Neural cell (in vitro differentiated cells): ENCODE data around the gene HLA-A. TPM values are rescaled to one million over a fixed set of nuclear protein-coding genes. Genes with fewer than 3 reads are reported as not detected.

Experiments
- H2AFZ ChIP-seq: fragments of 200-600, 300-800 bp; sonication (generic), shearing (Covaris generic); 2 replicates; pipeline ENCODE4 v1.6.0; 2014; ENCODE audit warnings: low read depth, mild to moderate bottlenecking, antibody characterized with exemption, low read length, moderate library complexity
- H3F3A ChIP-seq: fragments of 200-600 bp; shearing (Covaris generic); 2 replicates; pipeline ENCODE4 v1.6.1; 2016; ENCODE audit warnings: mild to moderate bottlenecking, moderate library complexity, mixed read lengths, antibody characterized with exemption, low read length; ENCODE audit not compliant: insufficient read depth, poor library complexity, severe bottlenecking
- H3K27ac ChIP-seq: fragments of 200-600, 300-800 bp; sonication (generic), shearing (Covaris generic); 2 replicates; pipeline ENCODE4 v1.5.1; 2014; ENCODE audit warnings: mild to moderate bottlenecking, low read length, moderate library complexity
- H3K27me3 ChIP-seq: fragments of 300-800, 200-600 bp; sonication (generic), shearing (Covaris generic); 2 replicates; pipeline ENCODE4 v1.6.0; 2014; ENCODE audit warnings: mild to moderate bottlenecking, low read depth, low read length, moderate library complexity; ENCODE audit not compliant: insufficient read depth
- H3K36me3 ChIP-seq: fragments of 300-800, 200-600 bp; sonication (generic), shearing (Covaris generic); 2 replicates; pipeline ENCODE4 v1.5.1; 2014; ENCODE audit warnings: mild to moderate bottlenecking, antibody characterized with exemption, low read length, moderate library complexity; ENCODE audit not compliant: insufficient read depth
- H3K4me2 ChIP-seq: fragments of 300-800, 200-600 bp; sonication (generic), shearing (Covaris generic); 2 replicates; pipeline ENCODE4 v1.6.0; 2014; ENCODE audit warnings: mild to moderate bottlenecking, low read length
- H3K4me3 ChIP-seq: fragments of 300-800, 200-600 bp; sonication (generic), shearing (Covaris generic); 2 replicates; pipeline ENCODE4 v1.5.1; 2014; ENCODE audit warnings: mild to moderate bottlenecking, low read length, moderate library complexity
- H3K79me2 ChIP-seq: fragments of 200-600 bp; shearing (Covaris generic); replicated peaks from 2 replicates; pipeline ENCODE4 v1.6.0; 2014; ENCODE audit warnings: mild to moderate bottlenecking, low read length, moderate library complexity; ENCODE audit not compliant: insufficient read depth
- H3K9ac ChIP-seq: fragments of 300-800, 200-600 bp; sonication (generic), shearing (Covaris generic); 2 replicates; pipeline ENCODE4 v1.6.1; 2016; ENCODE audit warnings: mild to moderate bottlenecking, low read length, mixed read lengths
- H3K9me2 ChIP-seq: fragments of 200-600 bp; shearing (Covaris generic); 2 replicates; pipeline ENCODE4 v1.6.1; 2016; ENCODE audit warnings: mild to moderate bottlenecking, low read length, mixed read lengths; ENCODE audit not compliant: insufficient read depth
- H3K9me3 ChIP-seq: fragments of 200-600, 300-800 bp; sonication (generic), shearing (Covaris generic); 2 replicates; pipeline ENCODE4 v1.6.1; 2016; ENCODE audit warnings: mild to moderate bottlenecking, mixed run types, low read length, moderate library complexity, mixed read lengths
- H4K20me1 ChIP-seq: fragments of 200-600 bp; shearing (Covaris generic); 2 replicates; pipeline ENCODE4 v1.6.1; 2016; ENCODE audit warnings: mild to moderate bottlenecking, mixed run types; ENCODE audit not compliant: insufficient read depth
- EP300 ChIP-seq: fragments of 450-650 bp; conservative IDR thresholded peaks from 2 replicates; pipeline ENCODE4 v1.6.1; 2014; ENCODE audit warnings: antibody characterized with exemption, mild to moderate bottlenecking, moderate library complexity; ENCODE audit not compliant: poor library complexity, severe bottlenecking
- EZH2 ChIP-seq: fragments of 200-600, 300-800 bp; shearing (Covaris generic), sonication (generic); IDR thresholded peaks from 2 replicates; pipeline ENCODE4 v1.6.1; 2014; ENCODE audit warnings: antibody characterized with exemption, low read length, borderline replicate concordance, mild to moderate bottlenecking; ENCODE audit not compliant: insufficient read depth, poor library complexity, severe bottlenecking
- MXI1 ChIP-seq: fragments of 450-650 bp; conservative IDR thresholded peaks from 2 replicates; pipeline ENCODE4 v1.6.1; 2014; ENCODE audit warnings: antibody characterized with exemption, mild to moderate bottlenecking; ENCODE audit not compliant: poor library complexity, severe bottlenecking
- POLR2AphosphoS5 ChIP-seq: IDR thresholded peaks from 2 replicates; pipeline ENCODE4 v1.6.1; 2012
- RAD21 ChIP-seq: fragments of 450-650 bp; conservative IDR thresholded peaks from 2 replicates; pipeline ENCODE4 v1.6.1; 2014; ENCODE audit warnings: antibody characterized with exemption, mild to moderate bottlenecking, moderate library complexity
- SMC3 ChIP-seq: fragments of 450-650 bp; conservative IDR thresholded peaks from 2 replicates; pipeline ENCODE4 v1.6.1; 2014; ENCODE audit warnings: antibody characterized with exemption, mild to moderate bottlenecking, moderate library complexity; ENCODE audit not compliant: poor library complexity
- TAF1 ChIP-seq: IDR thresholded peaks from 2 replicates; pipeline ENCODE4 v1.6.1; 2012; ENCODE audit warnings: low read depth
- polyA plus RNA-seq: library from polyadenylated mRNA; depleted of rRNA; stranded (reverse); fragments of >200 nt; gene quantifications from 2 replicates; pipeline ENCODE4 v1.2.3, GENCODE V29; 2014
- TF ChIP-seq, protein P1 (sequence below): fragments of 450-650 bp; IDR thresholded peaks from 2 replicates; pipeline ENCODE4 v1.5.1; 2014; ENCODE audit warnings: antibody characterized with exemption, mild to moderate bottlenecking, moderate library complexity; ENCODE audit not compliant: poor library complexity, severe bottlenecking
- TF ChIP-seq, protein P2 (sequence below): IDR thresholded peaks from 2 replicates; pipeline ENCODE4 v1.6.1; 2012; ENCODE audit warnings: borderline replicate concordance

Gene HLA-A
- polyA plus RNA-seq, 1 donor from 2014 or later, result 47.6 TPM

DNA sequence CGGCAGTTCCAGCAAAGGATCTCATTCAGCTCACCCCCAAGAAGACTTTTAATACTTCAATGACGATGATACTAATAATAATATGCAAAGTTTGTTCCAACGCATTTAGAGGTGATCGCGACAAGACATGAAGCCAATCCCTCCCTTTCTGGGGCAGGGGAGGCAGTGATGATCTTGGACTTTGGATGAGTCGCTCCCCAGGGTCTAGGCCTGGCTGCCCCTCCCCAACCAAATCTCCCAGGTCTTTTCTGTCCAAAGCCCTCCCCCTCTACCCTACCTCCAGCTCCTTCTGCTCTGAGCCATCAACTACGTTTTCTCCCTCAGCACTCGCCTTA lies 33.9 kb downstream of the HLA-A start:
- Histone ChIP-seq H4K20me1 (no peaks in the 10 kb centered on the region), H2AFZ (no peak overlapping the region), H3K27ac (peak overlapping the region; percentile 52), H3F3A (no peaks in the 10 kb centered on the region), H3K9me2 (no peaks in the 10 kb centered on the region), H3K36me3 (no peaks in the 10 kb centered on the region), H3K4me3 (peak overlapping the region; percentile 71), H3K4me2 (peak overlapping the region; percentile 51), H3K79me2 (no peaks in the 10 kb centered on the region), H3K9ac (peak overlapping the region; percentile 72), H3K9me3 (no peaks in the 10 kb centered on the region), H3K27me3 (peaks cover 46% of the 10 kb centered on the region)
- TF ChIP-seq POLR2AphosphoS5 (no peak), TAF1 (no peak), SMC3 (no peak), EP300 (no peak), RAD21 (no peak), EZH2 (no peak), MXI1 (no peak)
- TF ChIP-seq, protein P1, sequence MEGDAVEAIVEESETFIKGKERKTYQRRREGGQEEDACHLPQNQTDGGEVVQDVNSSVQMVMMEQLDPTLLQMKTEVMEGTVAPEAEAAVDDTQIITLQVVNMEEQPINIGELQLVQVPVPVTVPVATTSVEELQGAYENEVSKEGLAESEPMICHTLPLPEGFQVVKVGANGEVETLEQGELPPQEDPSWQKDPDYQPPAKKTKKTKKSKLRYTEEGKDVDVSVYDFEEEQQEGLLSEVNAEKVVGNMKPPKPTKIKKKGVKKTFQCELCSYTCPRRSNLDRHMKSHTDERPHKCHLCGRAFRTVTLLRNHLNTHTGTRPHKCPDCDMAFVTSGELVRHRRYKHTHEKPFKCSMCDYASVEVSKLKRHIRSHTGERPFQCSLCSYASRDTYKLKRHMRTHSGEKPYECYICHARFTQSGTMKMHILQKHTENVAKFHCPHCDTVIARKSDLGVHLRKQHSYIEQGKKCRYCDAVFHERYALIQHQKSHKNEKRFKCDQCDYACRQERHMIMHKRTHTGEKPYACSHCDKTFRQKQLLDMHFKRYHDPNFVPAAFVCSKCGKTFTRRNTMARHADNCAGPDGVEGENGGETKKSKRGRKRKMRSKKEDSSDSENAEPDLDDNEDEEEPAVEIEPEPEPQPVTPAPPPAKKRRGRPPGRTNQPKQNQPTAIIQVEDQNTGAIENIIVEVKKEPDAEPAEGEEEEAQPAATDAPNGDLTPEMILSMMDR, result no peak
- TF ChIP-seq, protein P2, sequence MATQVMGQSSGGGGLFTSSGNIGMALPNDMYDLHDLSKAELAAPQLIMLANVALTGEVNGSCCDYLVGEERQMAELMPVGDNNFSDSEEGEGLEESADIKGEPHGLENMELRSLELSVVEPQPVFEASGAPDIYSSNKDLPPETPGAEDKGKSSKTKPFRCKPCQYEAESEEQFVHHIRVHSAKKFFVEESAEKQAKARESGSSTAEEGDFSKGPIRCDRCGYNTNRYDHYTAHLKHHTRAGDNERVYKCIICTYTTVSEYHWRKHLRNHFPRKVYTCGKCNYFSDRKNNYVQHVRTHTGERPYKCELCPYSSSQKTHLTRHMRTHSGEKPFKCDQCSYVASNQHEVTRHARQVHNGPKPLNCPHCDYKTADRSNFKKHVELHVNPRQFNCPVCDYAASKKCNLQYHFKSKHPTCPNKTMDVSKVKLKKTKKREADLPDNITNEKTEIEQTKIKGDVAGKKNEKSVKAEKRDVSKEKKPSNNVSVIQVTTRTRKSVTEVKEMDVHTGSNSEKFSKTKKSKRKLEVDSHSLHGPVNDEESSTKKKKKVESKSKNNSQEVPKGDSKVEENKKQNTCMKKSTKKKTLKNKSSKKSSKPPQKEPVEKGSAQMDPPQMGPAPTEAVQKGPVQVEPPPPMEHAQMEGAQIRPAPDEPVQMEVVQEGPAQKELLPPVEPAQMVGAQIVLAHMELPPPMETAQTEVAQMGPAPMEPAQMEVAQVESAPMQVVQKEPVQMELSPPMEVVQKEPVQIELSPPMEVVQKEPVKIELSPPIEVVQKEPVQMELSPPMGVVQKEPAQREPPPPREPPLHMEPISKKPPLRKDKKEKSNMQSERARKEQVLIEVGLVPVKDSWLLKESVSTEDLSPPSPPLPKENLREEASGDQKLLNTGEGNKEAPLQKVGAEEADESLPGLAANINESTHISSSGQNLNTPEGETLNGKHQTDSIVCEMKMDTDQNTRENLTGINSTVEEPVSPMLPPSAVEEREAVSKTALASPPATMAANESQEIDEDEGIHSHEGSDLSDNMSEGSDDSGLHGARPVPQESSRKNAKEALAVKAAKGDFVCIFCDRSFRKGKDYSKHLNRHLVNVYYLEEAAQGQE, result no peak

DNA sequence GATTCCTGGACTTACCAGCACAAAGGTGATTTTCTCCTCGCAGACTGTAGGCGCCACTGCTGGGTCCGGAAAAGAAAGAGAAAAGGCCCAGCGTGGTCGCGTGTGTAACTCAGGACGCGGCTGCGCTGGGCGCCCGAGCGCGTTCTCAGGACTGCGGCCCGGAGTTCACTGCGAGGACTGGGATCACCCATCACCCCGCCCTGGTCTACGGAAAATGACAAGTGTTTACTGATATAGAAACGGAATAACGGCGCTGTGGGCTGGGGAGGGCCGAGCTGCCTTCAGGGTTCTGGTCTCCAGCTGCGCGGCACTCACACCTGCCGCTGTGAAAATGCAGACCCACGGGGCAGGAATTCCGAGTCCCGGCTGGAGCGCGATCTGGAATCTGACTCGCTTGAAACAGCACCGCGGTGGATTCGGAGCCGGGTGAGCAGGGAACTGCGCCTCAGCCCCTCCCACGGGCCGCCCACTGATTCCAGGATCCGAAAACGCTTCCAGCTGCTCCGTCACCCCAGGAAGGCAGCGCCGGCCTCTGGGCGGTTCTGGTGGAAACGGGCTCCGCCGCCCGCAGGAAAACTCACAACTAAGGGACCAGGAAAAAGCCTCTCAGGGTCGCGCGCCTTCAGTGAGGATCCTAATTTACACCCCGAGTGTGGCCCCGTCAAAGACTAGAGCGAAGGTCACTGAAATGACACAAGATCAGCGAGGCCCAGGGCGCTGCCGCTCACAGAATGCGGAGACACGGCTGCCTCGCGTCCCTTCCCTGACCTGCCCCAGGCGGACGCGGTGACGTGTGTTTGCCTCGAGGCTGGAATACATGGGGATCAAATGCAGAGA lies 34.5 kb downstream of the HLA-A start:
- H3K9ac ChIP-seq, result peak overlapping the region; percentile 72

More for the DNA sequence above, 34.5 kb downstream of the HLA-A start:
- no peaks in the 10 kb centered on the region for H3K79me2 ChIP-seq
- peaks cover 46% of the 10 kb centered on the region for H3K27me3 ChIP-seq
- no peaks in the 10 kb centered on the region for H3K9me3 ChIP-seq
- peak overlapping the region; percentile 76 for H3K4me2 ChIP-seq
- peak overlapping the region; percentile 71 for H3K4me3 ChIP-seq
- H2AFZ ChIP-seq, result peak overlapping the region; percentile 61
- H3K36me3 ChIP-seq, result no peaks in the 10 kb centered on the region
- peak overlapping the region; percentile 52 for H3K27ac ChIP-seq
- TF ChIP-seq POLR2AphosphoS5 (peak; percentile 75), TAF1 (peak; percentile 49), SMC3 (peak; percentile 52), MXI1 (peak; percentile 37), RAD21 (peak; percentile 43), EP300 (no peak), EZH2 (no peak)
- TF ChIP-seq, protein P2, result peak; percentile 39
- TF ChIP-seq, protein P1, result peak; percentile 66
- H3F3A ChIP-seq, result no peaks in the 10 kb centered on the region
- no peaks in the 10 kb centered on the region for H4K20me1 ChIP-seq
- H3K9me2 ChIP-seq, result no peaks in the 10 kb centered on the region
